Hematopoietic multipotent progenitor cell treated with erythropoietin and hydrocortisone succinate and interleukin-3 and kit ligand, for 6 days (in vitro differentiated cells): Measurements from ENCODE around the gene KTI12.
"Not testable (repeated sequence)": the region's sequence is repeated elsewhere in the genome, so short reads cannot be mapped to it uniquely, and the experiment has no call there.

ENCODE experiments used
- DNase-seq: peaks from one replicate; pipeline ENCODE4 v3.0.0-alpha.2; 2015

The KTI12 gene

DNA sequence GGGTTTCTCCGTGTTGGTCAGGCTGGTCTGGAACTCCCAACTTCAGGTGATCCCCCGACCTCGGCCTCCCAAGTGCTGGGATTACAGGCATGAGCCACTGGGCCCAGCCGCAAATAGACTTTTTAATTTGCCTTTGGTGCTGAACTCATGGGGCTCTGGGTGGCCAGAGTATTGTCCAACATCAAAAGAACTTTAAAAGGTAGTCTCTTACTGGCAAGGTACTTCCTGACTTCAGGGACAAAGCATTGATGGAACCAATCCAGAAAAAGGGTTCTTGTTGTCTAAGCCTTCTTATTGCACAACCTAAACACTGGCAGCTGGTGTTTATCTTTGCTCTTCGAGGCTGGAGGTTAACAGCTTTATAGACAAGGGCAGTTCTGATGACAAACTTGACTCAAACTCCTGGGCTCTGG lies 3.8 kb upstream of the KTI12 start:
- DNase-seq: no peak

DNA sequence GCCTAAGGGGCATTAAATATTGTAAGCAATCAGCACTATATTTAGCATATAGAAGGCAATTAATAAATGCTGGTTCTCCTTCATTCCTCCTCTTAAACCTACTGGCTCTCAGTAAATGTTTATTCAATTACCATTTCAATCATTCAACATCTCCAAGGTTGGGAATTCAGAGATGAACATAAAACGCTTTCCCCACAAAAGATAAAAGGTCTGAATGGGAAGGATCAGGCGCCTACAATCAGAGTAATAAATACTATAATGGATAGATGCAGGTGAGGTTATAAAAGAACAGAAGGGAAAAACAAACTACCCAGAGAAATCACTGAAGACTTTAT lies 407 bp upstream of the KTI12 start:
- DNase-seq: no peak

DNA sequence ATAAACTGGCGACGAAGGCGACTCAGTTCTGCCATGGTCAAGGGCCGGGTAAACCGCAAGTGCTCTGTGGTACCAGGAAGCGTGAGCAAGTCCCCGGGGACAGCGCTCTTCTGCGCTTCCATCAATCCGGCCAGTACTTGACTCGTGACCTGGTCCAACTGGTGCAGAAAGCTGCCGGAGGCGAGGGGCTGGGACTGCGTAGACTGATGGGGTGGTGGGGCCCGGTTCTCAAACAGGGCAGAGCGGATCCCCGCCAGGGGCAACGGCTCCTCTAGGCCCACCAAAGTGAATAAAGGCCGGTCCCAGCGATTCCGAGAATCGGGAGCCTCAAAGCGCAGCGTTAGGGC lies 852 bp downstream of the KTI12 start:
- DNase-seq: peak; percentile 47

DNA sequence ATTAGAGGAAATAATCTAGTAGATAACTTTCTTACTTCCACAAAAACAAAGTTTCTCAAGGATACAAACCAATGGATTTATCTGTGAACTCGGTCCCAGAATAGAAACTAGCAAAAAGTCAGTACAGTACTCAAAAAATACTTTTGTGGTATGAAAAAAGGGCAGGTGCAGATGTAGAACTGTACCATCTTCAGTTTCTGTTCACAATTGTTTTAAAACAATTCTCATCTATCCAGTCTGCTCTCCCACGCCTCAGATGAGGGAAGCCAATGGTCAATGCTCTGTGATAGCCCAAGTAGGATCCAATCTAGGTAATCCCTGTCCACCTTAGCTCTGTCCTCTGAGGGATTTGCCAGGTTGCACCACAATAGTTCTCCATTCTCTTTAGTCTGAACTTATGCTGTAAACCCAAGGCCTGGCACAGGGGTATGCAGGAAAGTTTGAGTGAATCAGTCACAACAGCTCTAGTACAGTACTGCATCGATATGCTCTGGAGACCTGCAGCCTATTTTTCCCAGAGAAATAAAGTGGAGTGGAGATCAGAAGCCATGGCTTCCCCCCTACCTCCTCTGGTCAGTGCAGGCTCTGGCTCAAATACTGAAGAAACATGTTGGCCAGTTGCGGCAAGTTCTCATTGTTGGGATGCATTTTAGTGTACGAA lies 1.4 kb downstream of the KTI12 start:
- DNase-seq: peak; percentile 28

DNA sequence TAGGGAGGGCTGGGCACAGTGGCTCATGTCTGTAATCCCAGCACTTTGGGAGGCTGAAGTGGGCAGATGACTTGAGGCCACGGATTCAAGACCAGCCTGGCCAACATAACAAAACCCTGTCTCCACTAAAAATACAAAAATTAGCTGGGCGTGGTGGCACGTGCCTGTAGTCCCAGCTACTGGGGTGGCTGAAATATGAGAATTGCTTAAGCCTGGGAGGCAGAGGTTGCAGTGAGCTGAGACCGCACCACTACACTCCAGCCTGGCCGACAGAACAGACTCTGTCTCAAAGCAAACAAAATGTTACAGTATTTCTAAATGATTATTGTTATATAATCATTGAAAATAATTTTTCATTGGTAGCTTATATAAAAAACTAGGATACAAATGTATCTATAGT lies 4.8 kb downstream of the KTI12 start:
- not testable (repeated sequence) for DNase-seq

DNA sequence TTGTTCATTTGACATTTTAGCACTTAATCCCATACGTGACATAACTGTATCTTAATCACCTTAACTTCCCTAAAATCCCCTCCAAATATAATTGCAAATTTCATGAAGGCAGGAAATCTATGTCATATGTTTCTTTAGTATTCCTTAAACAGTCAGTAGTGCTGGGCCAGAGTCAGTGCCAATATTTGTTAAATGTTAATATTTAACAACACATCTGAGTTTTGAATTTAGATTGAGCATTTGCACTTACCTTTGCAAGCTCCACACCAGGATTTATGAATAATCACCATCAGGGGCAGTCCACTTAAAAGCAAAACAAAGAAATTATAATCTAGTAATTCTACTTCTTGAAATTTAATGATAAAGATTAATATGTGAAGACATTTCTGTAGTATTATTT lies 5.3 kb downstream of the KTI12 start:
- DNase-seq: no peak

DNA sequence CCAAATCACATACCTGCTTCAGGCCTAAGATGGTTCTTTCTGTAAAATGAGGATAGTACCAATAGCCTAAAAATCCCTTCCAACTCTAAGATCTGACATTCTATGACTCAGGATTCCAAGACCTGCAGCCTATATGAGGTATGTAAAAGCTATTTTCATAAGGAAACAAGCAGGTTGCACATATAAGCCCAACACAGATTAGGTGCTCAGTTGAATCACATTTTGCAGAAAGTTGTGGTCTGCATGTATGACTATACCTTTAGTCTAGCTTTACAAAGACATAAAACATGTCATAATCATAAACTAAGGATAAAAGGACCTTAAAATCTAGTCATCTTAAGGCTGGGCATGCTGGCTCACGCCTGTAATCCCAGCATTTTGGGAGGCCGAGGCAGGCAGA lies 7.3 kb downstream of the KTI12 start:
- no peak for DNase-seq

DNA sequence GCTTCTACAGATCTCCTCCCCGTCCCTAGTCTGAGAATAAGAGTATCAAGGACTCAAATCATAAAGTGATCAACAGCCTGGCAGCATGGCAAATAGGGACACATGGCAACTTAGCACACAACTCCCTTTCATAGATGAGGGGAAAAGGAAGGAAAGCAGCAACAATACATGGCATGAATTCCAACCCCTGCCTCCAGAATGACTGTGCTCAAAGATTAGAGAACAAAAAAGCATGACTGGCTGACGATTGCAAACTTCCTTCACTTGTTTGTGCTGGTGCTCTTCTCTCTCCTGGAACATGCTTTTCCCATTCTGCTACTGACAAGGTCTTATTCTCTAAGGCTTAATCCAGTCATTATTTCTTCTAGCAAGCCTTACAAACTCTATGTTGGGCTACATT lies 11.5 kb downstream of the KTI12 start:
- DNase-seq: no peak

DNA sequence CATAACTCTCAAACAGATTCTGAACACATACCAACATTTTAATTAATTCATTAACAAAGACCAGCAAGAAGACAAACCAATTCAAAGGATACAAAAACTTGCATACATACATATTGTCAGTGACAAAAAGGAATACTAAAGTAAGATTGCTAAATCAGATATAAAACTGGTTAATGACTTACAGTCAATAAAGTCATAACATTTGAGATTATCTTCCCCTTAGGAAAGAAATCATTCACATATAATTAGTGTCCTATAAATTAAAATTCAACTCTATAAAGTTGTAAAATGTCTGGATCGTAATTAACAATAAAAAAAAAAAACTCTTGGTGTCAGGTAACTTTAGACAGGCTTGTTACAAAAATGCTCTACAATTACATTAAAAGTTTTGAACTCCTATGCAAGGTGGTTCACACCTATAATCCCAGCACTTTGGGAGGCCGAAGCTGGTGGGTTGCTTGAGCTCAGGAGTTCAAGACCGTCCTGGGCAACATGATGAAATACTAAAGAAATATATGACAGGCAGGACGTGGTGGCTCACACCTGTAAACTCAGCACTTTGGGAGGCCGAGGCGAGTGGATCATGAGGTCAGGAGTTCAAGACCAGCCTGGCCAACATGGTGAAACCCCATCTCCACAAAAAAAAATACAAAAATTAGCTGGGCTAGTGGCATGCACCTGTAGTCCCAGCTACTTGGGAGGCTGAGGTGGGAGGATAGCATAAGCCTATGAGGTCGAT lies 25.4 kb downstream of the KTI12 start:
- no peak for DNase-seq

DNA sequence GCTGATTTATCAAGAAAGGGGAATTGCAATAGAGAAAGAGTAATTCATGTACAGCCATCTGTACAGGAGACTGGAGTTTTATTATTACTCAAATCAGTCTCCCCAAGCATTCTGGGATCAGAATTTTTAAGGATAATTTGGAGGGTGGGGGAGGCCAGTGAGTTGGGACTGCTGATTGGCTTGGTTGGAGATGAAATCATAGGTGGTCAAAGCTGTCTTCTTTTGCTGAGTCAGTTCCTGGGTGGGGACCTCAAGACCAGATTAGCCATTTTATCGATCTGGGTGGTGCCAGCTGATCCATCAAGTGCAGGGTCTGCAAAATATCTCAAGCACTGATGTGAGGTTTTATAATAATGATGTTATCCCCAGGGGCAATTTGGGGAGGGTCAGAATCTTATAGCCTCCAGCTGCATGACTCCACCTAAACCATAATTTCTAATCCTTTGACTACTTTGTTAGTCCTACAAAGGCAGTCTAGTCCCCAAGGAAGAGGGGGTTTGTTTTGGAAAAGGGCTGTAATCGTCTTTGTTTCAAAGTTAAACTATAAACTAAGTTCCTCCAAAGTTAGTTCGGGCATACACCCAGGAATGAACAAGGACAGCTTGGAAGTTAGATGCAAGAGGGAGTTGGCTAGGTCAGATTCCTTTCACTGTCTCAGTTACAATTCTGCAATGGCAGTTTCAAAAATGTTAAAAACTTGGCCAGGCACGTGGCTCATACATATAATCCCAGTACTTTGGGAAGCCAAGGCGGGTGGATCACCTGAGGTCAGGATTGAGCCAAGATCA lies 26.2 kb downstream of the KTI12 start:
- no peak for DNase-seq

DNA sequence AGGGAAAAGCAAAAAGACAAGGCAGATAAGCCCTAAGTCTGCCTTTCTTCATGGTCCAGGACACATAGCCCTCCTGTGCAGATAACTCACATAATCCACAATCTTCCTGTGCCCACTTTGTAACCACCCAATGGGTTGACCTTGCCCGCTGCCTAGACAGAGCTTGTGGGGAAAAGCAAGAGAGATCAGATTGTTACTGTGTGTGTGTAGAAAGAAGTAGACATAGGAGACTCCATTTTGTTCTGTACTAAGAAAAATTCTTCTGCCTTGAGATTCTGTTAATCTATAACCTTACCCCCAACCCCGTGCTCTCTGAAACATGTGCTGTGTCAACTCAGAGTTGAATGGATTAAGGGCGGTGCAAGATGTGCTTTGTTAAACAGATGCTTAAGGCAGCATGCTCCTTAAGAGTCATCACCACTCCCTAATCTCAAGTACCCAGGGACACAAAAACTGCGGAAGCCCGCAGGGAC lies 27.5 kb downstream of the KTI12 start:
- DNase-seq: not testable (repeated sequence)

DNA sequence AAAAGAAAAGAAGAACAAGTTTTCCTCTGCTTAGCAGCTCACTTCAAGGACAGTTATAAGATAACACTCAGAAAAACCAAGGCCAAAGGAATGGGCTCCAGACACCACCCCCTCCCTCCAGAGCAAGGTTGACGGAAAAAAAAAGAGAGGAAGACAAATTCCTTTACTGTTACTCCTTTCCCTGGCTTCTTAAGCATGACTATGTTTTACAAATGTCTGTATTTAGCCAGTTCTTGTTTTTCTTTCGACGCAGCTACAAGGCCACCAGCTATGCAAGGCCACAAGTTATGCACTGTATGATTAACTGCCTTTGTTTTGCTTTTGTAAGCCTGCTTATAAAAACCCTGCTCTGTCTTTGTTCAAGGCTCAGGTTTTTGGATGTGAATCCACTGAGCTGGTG lies 28.1 kb downstream of the KTI12 start:
- not testable (repeated sequence) for DNase-seq

DNA sequence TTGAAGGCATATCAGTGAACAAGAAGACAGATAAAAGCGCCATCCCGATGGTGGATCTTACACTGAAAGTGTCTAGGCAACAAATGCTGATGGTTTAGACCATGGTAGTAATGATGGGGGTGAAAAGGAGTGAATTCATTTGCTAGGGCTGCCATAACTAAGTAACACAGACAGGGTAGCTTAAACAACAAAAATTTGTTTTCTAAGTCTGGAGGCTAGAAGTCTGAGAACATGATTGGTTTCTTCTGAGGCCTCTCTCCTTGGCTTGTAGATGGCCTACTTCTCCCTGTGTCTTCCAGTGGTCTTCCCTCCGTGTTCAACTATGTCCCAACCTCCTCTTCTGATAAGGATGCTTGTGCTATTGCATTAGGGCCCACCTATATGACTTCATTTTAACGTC lies 29.7 kb downstream of the KTI12 start:
- no peak for DNase-seq

DNA sequence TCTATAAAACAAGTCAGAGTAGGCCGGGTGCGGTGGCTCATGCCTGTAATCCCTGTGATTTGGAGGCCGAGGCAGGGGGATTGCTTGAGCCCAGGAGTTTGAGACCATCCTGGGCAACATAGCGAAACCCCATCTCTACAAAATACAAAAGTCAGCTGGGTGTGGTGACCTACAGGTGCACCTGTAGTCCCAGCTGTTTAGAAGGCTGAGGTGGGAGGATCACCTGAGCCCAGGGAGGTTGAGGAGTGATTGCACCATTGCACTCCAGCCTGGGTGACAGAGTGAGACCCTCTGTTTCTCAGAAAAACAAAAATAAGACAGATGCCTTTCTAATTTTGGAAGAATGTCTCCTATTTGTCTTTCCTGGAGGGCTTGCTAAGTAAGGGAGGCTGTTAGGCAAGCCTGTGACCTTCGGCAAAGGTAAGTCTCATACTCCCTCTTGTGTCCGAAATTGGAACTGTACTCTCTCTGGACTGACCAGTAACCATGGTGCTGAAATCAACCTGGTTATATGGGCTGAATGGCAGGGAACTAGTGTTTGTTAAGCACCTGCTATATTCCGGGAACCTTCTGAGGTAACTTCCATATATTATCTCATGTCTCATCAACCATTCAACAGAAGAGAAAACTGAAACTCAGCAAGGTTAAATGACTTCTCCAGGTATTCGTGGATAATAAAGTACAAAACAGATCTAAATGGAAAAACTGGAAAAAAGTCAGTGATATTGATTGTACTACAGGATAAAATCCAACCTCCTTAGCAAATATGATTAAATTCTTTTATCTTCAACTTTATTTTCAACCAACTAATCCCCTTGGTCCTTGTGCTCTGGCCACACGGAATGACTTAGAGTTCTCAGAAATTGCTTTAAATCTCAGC lies 31.3 kb downstream of the KTI12 start:
- DNase-seq: peak; percentile 93

DNA sequence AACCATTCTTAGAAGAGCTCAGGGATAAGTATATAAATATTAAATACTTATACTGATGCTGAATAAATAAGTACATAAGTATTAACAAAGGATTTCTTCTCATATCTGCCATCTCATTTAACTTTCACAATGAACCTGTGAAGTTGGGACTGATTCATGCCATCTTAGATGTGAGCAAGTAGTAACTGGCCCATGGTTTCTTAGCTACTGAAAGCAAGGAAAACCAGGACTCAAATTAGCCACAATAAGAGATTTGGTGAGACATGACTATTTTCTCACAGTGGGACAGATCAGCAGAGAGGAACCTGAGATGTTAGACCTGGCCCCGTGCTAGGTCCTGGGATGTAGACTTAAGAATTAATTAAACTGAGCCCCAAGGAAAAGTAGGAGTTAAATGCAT lies 34.9 kb downstream of the KTI12 start:
- DNase-seq: no peak

DNA sequence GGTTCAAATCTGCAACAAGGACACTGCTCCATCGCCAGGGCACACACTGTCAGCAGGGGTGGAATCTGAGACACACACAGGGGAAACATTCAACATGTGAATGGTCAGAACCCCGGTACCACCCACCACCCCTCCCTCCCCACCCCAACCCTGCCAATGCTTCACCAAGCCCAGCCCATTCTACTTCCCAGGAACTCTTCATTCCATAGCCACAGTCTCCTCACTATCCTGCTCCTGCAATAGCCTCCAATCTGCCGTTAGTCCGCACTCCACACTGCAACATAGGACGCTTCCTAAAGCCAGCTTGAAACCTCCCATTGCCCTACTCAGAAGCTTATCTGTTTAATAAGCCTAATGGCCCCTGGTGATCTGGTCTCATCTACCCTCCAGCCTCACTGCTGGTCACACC lies 35.6 kb downstream of the KTI12 start:
- no peak for DNase-seq

DNA sequence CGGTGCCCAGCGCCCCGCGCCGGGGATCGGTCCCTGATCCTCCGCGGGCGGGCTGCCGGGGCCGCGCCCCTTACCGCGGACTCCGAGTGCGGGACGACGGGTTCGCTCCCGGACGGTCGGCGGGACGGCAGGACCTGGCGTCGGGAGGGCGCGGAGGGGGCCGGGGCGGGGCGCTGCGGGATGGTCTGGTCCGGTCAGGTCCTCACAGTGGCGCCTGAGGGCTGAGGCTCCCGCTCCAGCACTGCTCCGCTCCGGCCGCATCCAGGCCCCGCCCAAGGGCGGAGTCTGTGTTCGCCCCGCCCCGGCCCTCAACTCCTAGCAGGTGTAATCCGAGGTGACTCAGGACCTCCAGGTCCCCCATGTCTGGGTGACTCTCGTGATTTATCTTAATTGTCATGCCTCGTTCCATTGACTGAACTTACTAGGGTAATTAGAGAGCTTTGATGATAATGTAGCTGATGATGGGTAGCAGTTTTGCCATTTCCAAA lies 43.1 kb downstream of the KTI12 start, which contains the start of gene RAB3B:
Gene RAB3B (minus strand): TSS at position 223 of the 488 bp plus-strand sequence. CDS start 13,583 bp downstream, outside the sequence.
- peak; percentile 59 for DNase-seq

DNA sequence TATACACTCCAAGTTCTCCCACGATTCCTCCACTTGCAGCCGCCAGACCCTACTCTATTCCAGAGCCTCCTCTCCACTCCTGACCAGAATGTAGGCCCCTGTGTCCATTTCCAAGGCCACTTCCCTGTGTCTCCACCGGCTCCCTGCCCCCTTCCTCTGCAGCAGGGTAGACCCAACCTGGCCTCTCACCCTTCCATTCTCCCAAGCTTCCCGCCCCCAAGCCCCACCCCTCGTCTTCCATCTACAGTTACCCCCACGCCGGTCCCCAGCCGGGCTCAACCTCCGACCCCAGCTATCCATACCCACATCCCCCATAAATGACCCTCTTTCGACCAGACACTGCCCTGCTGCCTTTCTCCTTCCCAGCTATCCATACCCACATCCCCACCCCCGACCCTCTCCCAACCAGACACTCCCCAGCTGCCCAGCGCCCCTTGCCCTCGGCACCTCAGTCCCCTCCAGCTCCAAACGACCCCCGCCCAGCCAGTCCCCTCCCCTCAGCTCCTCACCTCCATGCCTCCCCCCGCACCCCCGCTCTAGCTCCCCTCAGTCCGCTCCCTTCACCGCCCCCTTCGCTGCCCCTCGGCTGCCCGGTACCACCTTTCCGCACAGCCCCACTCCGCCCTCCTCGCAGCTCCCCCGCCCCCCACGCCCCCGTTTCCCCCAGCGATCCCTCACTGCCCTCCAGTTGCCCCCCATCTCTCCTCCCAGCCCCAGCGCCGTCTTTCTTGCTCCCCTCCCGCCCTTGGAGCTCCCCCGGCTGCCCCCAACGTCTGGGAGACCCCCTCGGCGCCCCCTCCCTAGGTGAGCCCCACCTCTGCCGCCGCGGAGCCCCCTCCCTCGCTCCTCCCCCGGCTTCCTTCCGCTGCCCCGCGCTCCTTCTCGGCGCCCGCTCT lies 43.8 kb downstream of the KTI12 start:
- DNase-seq: no peak

DNA sequence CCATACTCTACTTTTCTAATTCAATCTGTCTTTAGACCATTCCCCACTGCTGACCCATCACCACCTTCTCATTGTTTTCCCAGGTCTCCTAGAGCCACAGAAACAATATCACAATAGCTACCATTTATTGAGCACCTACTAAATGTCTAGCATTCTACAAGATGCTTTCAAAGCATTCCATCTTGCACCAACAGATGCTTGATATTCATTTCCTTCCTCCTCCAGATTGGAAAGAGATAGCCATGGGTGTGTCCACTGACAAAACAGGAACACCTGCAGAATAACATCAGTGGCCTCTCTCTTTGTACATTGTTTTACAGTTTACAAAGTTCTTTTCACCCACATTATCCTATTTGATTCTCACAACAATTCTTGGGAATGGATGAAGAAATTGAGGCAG lies 45.4 kb downstream of the KTI12 start:
- no peak for DNase-seq

DNA sequence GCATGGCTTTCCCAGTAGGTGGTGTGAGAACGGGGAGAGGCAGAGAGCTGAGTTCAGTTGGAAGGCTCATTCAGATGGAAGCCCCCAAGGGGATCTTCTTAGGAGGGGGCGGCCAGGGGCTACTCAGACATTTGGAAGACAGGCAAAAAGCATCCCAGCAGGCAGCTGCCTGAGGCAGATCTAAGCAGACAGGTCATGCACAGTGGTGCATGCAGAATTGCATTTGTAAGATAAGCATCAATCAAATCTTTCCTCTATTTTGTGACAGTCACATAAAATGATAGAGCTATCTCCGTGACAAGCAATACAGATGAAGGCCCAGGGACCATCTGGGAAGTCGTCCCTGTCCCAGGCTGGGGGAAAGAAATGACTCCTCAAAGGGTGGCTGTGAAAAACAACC lies 46.9 kb downstream of the KTI12 start:
- no peak for DNase-seq

DNA sequence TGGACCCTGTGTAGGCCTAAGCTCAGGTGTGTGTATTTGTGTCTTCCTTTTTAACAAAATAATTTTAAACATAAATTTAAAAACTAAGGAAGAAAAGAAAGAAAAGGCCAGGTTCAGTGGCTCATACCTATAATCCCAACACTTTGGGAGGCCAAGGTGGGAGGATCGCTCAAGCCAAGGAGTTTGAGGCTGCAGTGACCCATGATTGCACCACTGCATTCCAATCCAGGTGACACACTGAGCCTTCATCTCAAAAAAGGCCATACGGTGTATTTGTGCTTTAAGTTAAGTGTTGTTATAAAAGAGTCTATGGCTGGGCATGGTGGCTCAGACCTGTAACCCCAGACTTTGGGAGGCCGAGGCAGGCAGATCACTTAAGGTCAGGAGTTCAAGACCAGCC lies 51.4 kb downstream of the KTI12 start:
- no peak for DNase-seq
